ENCODE data around the gene CDH13.

GRCh38 chr16:83797013-83797412, 1170.2 kb downstream of the CDH13 start:
- TF ChIP-seq CTCF (IDR thresholded peaks at IDR 0.05; ENCODE audit: control extremely low read depth in 1 of 3, insufficient read depth in 1 of 3, low read depth in 1 of 3, low read length in 3 of 3), result no peak
- TF ChIP-seq TBP (IDR thresholded peaks at IDR 0.05; ENCODE audit: low read depth, low read length), result no peak
- no peak for TF ChIP-seq TAF1 (IDR thresholded peaks at IDR 0.05; ENCODE audit: low read depth, low read length)
- no peak for TF ChIP-seq BRCA1 (IDR thresholded peaks at IDR 0.05; ENCODE audit: low read depth, low read length)
- no peak for TF ChIP-seq CHD1 (IDR thresholded peaks at IDR 0.05; ENCODE audit: low read depth, low read length)
- TF ChIP-seq CEBPB (IDR thresholded peaks at IDR 0.05; ENCODE audit: low read depth, low read length), result no peak
